Esophagus squamous epithelium (tissue), 5 donors: ENCODE measurements around the gene MAP3K8. TPM values are rescaled to one million over a fixed set of nuclear protein-coding genes. Genes with fewer than 3 reads are reported as not detected.

Source experiments
- DNase-seq: peaks from one replicate; lab custom pipeline; 2025; lab: John Stamatoyannopoulos, UW
- H3K27ac ChIP-seq, 4 donors: fragments of 200-600 bp; sonication (generic); one replicate each; pipeline ENCODE4 v1.5.1; 2016 to 2019; ENCODE audit warnings: mild to moderate bottlenecking in 1 of 4
- H3K27me3 ChIP-seq, 4 donors: fragments of 200-600 bp; sonication (generic); 1 replicate in 3 of 4; 2 replicates in 1 of 4; pipeline versions ENCODE4 v1.5.1 to v1.6.0; 2017 to 2021; ENCODE audit warnings: antibody characterized with exemption in 1 of 4
- H3K36me3 ChIP-seq, 3 donors: fragments of 200-600 bp; sonication (generic); one replicate each; pipeline ENCODE4 v1.5.1; 2016 to 2019
- H3K4me1 ChIP-seq, 3 donors: fragments of 200-600 bp; sonication (generic); one replicate each; pipeline ENCODE4 v1.5.1; 2017 to 2019
- H3K4me3 ChIP-seq, 4 donors: fragments of 200-600 bp; sonication (generic); 1 replicate in 3 of 4; 2 replicates in 1 of 4; pipeline ENCODE4 v1.5.1; 2016 to 2019; ENCODE audit warnings: mild to moderate bottlenecking in 2 of 4, moderate library complexity in 1 of 4
- H3K9me3 ChIP-seq, 3 donors: fragments of 200-600 bp; sonication (generic); one replicate each; pipeline ENCODE4 v1.5.1; 2016 to 2019
- CTCF ChIP-seq, 6 experiments: fragments of 450-650 bp in 4 of 6; fragments of 200-600 bp in 2 of 6; sonication (generic) in 2 of 6; IDR thresholded peaks; one replicate each; pipeline ENCODE4 v1.5.1; 2016 to 2019; ENCODE audit warnings: antibody characterized with exemption in 6 of 6, mild to moderate bottlenecking in 4 of 6, moderate library complexity in 4 of 6
- POLR2A ChIP-seq, 4 donors: fragments of 450-650 bp; IDR thresholded peaks; one replicate each; pipeline ENCODE4 v1.6.1; 2017; ENCODE audit warnings: antibody characterized with exemption in 4 of 4, mild to moderate bottlenecking in 4 of 4, moderate library complexity in 3 of 4
- WGBS, 2 donors: methylation state at CpG; one replicate each; pipeline ENCODE4 v1.1.5; 2018; 5-methylcytosine and 5-hydroxymethylcytosine counted together
- intact Hi-C: fragments of 100-400 bp; cut with DNase I; formaldehyde crosslinking; loops from one replicate; pipeline ENCODE4 v1.15.0; 2022
- total RNA-seq, 4 donors: library from RNA; depleted of rRNA; stranded (reverse); fragments of >200 nt; gene quantifications; one replicate each; pipeline ENCODE4 v1.1.0, GENCODE V29; 2016
- donor health status: DM: yes; HTN: yes; CAD: no.

Gene MAP3K8
- total RNA-seq, 4 donors from 2014 or later, result 9.4 to 20.6 (median 17.9) TPM

- H3K27me3 ChIP-seq, result no peaks in the 10 kb centered on the region
- peaks cover 0 to 10% (median 9%) of the 10 kb centered on the region in 3 donors for H3K4me1 ChIP-seq
- no peak for DNase-seq
- no peak overlapping the region for H3K4me3 ChIP-seq
- no peak overlapping the region for H3K27ac ChIP-seq
- no peaks in the 10 kb centered on the region for H3K36me3 ChIP-seq
- intact Hi-C loops, result no loop called here
- no peak for TF ChIP-seq CTCF (IDR thresholded peaks at IDR 0.05)
- no peaks in the 10 kb centered on the region for H3K9me3 ChIP-seq
- WGBS, 2 donors, result 64 to 68% methylated on average over 3 of the region's 3 CpGs
These were observed 75.5 kb downstream of the MAP3K8 start for GRCh38 chr10:30509508-30509907.

GRCh38 chr10:30510184-30510931, 76.4 kb downstream of the MAP3K8 start:
- Histone ChIP-seq H3K27ac (peak overlapping the region in 1 of 4 donors; percentile 26), H3K9me3 (no peaks in the 10 kb centered on the region), H3K4me1 (peaks cover 0 to 10% (median 9%) of the 10 kb centered on the region in 3 donors), H3K27me3 (no peaks in the 10 kb centered on the region), H3K4me3 (no peak overlapping the region), H3K36me3 (no peaks in the 10 kb centered on the region)
- no peak for TF ChIP-seq CTCF (IDR thresholded peaks at IDR 0.05)
- TF ChIP-seq POLR2A (IDR thresholded peaks at IDR 0.05), result no peak
- WGBS, 2 donors, result 44 to 53% methylated on average over 8 of the region's 8 CpGs
- DNase-seq, result no peak
- intact Hi-C loops, result no loop called here

GRCh38 chr10:30510932-30511700, 77.1 kb downstream of the MAP3K8 start:
- WGBS, 2 donors, result 52 to 55% methylated on average over 4 of the region's 4 CpGs
- no peak overlapping the region for H3K4me3 ChIP-seq
- H3K27me3 ChIP-seq, result no peaks in the 10 kb centered on the region
- peaks cover 0 to 10% (median 9%) of the 10 kb centered on the region in 3 donors for H3K4me1 ChIP-seq
- no peak for DNase-seq
- no peak for TF ChIP-seq CTCF (IDR thresholded peaks at IDR 0.05)
- no peak for TF ChIP-seq POLR2A (IDR thresholded peaks at IDR 0.05)
- H3K27ac ChIP-seq, result peak overlapping the region in 1 of 4 donors; percentile 26
- intact Hi-C loops, result no loop called here
- no peaks in the 10 kb centered on the region for H3K9me3 ChIP-seq
- no peaks in the 10 kb centered on the region for H3K36me3 ChIP-seq

Other genes starting within 250 kb of the MAP3K8 start
- 10 to 100 TPM; 10.5 to 25.7 (median 12.3) TPM for gene MTPAP, start 84.9 kb upstream of the MAP3K8 start, total RNA-seq
- not detected for gene LYZL2, start 195.6 kb downstream of the MAP3K8 start, total RNA-seq